ENCODE measurements around the gene DSC2. TPM values are rescaled to one million over a fixed set of nuclear protein-coding genes. Genes with fewer than 3 reads are reported as not detected.
"Not testable (repeated sequence)": the region's sequence is repeated elsewhere in the genome, so short reads cannot be mapped to it uniquely, and the experiment has no call there.

Gene DSC2
- total RNA-seq, 1 donor from 2014 or later = 48.7 TPM

DNA sequence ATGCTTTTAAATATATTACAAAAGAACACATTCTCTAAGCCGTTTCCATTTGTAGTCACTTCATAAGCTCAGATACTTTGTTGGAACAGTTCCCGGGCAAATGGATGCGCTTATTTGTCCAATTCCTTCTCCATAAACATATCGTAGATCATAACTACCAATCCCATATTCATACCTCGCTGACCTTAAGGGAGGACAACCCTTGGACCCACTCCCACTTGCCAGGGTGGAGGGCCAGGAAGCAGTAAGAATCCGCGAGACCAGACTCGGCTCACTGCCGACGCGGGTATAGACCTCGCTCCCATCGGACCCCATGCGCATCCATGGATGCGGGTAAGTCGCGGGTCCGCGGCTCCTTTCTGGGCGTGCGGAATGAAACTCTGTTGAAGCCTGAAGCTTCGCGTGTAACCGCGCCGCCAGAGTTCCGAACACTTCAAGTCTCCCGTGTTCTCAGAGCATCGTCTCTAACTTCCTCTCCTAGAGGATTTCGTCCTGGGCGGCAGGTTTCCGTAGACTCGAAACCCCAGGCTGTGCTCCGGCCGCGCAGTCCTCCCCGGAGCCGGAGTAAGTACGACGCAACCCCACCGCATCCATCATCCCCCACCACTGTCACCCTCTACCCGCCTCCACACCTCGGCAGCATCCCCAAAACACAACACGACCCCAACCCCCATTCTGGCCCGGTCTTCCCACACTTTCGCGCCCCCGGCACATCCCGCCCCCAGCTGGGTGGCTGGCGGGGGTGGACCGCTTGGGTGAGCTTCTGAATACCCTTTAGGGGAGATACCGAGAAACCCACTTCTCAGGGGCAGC, 60.7 kb downstream of the DSC2 start:
- no peak for DNase-seq (ENCODE audit: low read depth)
- no peak for FAIRE-seq
- Histone ChIP-seq H4K20me1 (ENCODE audit: insufficient read depth, low read length) (no peaks in the 10 kb centered on the region), H3K79me2 (ENCODE audit: insufficient read depth, low read length) (no peaks in the 10 kb centered on the region), H3K9me3 (ENCODE audit: insufficient read depth, low read depth, low read length) (no peaks in the 10 kb centered on the region), H3K4me2 (ENCODE audit: low read length) (peak overlapping the region; percentile 87), H3K27me3 (ENCODE audit: insufficient read depth, low read length) (peaks cover 44% of the 10 kb centered on the region), H3K4me3 (ENCODE audit: insufficient read depth, low read depth, low read length) (peak overlapping the region; percentile 58), H3K9ac (ENCODE audit: low read length) (peak overlapping the region; percentile 40), H3K27ac (ENCODE audit: low read depth, low read length) (no peak overlapping the region), H2AFZ (ENCODE audit: low read depth, low read length) (peak overlapping the region; percentile 88), H3K36me3 (ENCODE audit: insufficient read depth, low read length) (no peaks in the 10 kb centered on the region), H3K4me1 (ENCODE audit: insufficient read depth, low read length) (peaks cover 6% of the 10 kb centered on the region)
- Mint-ChIP-seq H3K36me3 (ENCODE audit: low read depth, unreplicated experiment) (no peaks in the 10 kb centered on the region), H3K4me1 (ENCODE audit: low read depth, unreplicated experiment) (peaks cover 16% of the 10 kb centered on the region), H3K9me3 (ENCODE audit: unreplicated experiment) (peaks cover 13% of the 10 kb centered on the region), H3K4me3 (ENCODE audit: unreplicated experiment) (peak overlapping the region; percentile 90), H3K27me3 (ENCODE audit: low read depth, unreplicated experiment) (peaks cover 42% of the 10 kb centered on the region), H3K27ac (ENCODE audit: unreplicated experiment) (peak overlapping the region; percentile 77)
- TF ChIP-seq EZH2 (IDR thresholded peaks at IDR 0.05; ENCODE audit: insufficient read depth, low read length) = peak; percentile 86
- TF ChIP-seq, protein P1, sequence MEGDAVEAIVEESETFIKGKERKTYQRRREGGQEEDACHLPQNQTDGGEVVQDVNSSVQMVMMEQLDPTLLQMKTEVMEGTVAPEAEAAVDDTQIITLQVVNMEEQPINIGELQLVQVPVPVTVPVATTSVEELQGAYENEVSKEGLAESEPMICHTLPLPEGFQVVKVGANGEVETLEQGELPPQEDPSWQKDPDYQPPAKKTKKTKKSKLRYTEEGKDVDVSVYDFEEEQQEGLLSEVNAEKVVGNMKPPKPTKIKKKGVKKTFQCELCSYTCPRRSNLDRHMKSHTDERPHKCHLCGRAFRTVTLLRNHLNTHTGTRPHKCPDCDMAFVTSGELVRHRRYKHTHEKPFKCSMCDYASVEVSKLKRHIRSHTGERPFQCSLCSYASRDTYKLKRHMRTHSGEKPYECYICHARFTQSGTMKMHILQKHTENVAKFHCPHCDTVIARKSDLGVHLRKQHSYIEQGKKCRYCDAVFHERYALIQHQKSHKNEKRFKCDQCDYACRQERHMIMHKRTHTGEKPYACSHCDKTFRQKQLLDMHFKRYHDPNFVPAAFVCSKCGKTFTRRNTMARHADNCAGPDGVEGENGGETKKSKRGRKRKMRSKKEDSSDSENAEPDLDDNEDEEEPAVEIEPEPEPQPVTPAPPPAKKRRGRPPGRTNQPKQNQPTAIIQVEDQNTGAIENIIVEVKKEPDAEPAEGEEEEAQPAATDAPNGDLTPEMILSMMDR (IDR thresholded peaks at IDR 0.05; ENCODE audit: insufficient read depth, low read depth, low read length) = no peak

DNA sequence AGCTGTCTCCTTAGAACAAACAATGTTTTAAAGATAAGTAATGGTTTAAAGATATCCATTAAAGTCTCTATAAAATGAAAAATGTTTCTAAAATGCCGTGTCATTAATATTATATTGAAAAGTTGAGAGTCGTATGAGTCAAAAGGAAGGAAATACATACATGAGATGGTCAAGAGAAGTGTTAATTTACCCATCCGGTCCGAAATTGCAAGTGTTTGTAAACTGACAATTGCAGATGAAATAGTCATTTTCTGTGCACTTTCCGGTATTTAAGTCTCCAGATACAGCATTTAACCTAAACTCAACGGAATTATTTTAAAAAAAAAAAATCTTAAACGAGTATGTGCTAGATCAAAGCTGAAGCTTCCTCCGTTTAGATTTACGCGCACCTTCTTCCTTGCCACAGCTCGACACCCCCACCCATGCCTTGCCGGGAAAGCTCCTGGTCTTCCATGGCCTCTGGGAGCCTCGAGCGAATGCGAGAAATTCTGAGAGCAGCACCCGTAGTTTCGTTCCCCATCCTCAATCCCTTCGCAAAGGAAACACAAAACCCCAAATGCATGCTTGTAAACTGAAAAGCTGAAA, 61.4 kb downstream of the DSC2 start:
- H3K4me1 Mint-ChIP-seq (ENCODE audit: low read depth, unreplicated experiment) = peaks cover 16% of the 10 kb centered on the region
- no peak overlapping the region for H3K27ac ChIP-seq (ENCODE audit: low read depth, low read length)
- H3K4me2 ChIP-seq (ENCODE audit: low read length) = peak overlapping the region; percentile 87
- DNase-seq (ENCODE audit: low read depth) (no peak), FAIRE-seq (no peak)
- H3K27me3 Mint-ChIP-seq (ENCODE audit: low read depth, unreplicated experiment) = peaks cover 39% of the 10 kb centered on the region
- H3K27ac Mint-ChIP-seq (ENCODE audit: unreplicated experiment) = no peak overlapping the region
- peak overlapping the region; percentile 90 for H3K4me3 Mint-ChIP-seq (ENCODE audit: unreplicated experiment)
- H3K4me3 ChIP-seq (ENCODE audit: insufficient read depth, low read depth, low read length) = peak overlapping the region; percentile 58
- no peaks in the 10 kb centered on the region for H3K36me3 ChIP-seq (ENCODE audit: insufficient read depth, low read length)
- TF ChIP-seq EZH2 (IDR thresholded peaks at IDR 0.05; ENCODE audit: insufficient read depth, low read length) = no peak
- no peaks in the 10 kb centered on the region for H3K79me2 ChIP-seq (ENCODE audit: insufficient read depth, low read length)
- H4K20me1 ChIP-seq (ENCODE audit: insufficient read depth, low read length) = no peaks in the 10 kb centered on the region
- no peaks in the 10 kb centered on the region for H3K9me3 ChIP-seq (ENCODE audit: insufficient read depth, low read depth, low read length)
- H2AFZ ChIP-seq (ENCODE audit: low read depth, low read length) = peak overlapping the region; percentile 16
- H3K4me1 ChIP-seq (ENCODE audit: insufficient read depth, low read length) = peaks cover 6% of the 10 kb centered on the region
- H3K36me3 Mint-ChIP-seq (ENCODE audit: low read depth, unreplicated experiment) = no peaks in the 10 kb centered on the region
- peak overlapping the region; percentile 40 for H3K9ac ChIP-seq (ENCODE audit: low read length)
- peaks cover 13% of the 10 kb centered on the region for H3K9me3 Mint-ChIP-seq (ENCODE audit: unreplicated experiment)
- peaks cover 44% of the 10 kb centered on the region for H3K27me3 ChIP-seq (ENCODE audit: insufficient read depth, low read length)

DNA sequence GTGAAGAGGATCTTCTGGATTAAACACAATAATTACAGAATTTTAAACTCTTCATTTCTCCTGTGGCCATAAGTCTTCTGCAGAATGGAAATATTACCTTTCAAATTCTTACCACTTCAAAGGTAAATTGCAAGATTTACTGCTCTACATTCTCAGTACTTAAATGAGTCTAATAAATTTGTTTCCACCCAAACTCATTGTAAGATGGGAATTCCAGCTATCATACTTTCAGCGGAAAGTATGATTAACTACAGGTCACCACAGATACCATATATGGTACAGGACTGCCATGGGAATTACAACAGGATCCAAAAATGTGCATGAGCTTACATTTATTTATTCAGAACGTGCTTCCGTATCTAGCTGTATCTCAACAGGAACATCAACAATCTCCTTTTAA, 62.8 kb downstream of the DSC2 start:
- DNase-seq (ENCODE audit: low read depth) (no peak), FAIRE-seq (no peak)
- H3K4me2 ChIP-seq (ENCODE audit: low read length) = no peak overlapping the region
- Mint-ChIP-seq H3K4me1 (ENCODE audit: low read depth, unreplicated experiment) (peaks cover 16% of the 10 kb centered on the region), H3K9me3 (ENCODE audit: unreplicated experiment) (peaks cover 13% of the 10 kb centered on the region), H3K27ac (ENCODE audit: unreplicated experiment) (no peak overlapping the region), H3K36me3 (ENCODE audit: low read depth, unreplicated experiment) (no peaks in the 10 kb centered on the region), H3K4me3 (ENCODE audit: unreplicated experiment) (no peak overlapping the region), H3K27me3 (ENCODE audit: low read depth, unreplicated experiment) (peaks cover 38% of the 10 kb centered on the region)
- no peaks in the 10 kb centered on the region for H3K9me3 ChIP-seq (ENCODE audit: insufficient read depth, low read depth, low read length)
- H3K79me2 ChIP-seq (ENCODE audit: insufficient read depth, low read length) = no peaks in the 10 kb centered on the region
- no peaks in the 10 kb centered on the region for H4K20me1 ChIP-seq (ENCODE audit: insufficient read depth, low read length)
- H3K27ac ChIP-seq (ENCODE audit: low read depth, low read length) = no peak overlapping the region
- H3K9ac ChIP-seq (ENCODE audit: low read length) = no peak overlapping the region
- H2AFZ ChIP-seq (ENCODE audit: low read depth, low read length) = no peak overlapping the region
- H3K36me3 ChIP-seq (ENCODE audit: insufficient read depth, low read length) = no peaks in the 10 kb centered on the region
- TF ChIP-seq, protein P1 (IDR thresholded peaks at IDR 0.05; ENCODE audit: insufficient read depth, low read depth, low read length) = no peak
- no peak for TF ChIP-seq EZH2 (IDR thresholded peaks at IDR 0.05; ENCODE audit: insufficient read depth, low read length)
- H3K4me1 ChIP-seq (ENCODE audit: insufficient read depth, low read length) = peaks cover 6% of the 10 kb centered on the region
- no peak overlapping the region for H3K4me3 ChIP-seq (ENCODE audit: insufficient read depth, low read depth, low read length)
- H3K27me3 ChIP-seq (ENCODE audit: insufficient read depth, low read length) = peaks cover 44% of the 10 kb centered on the region

DNA sequence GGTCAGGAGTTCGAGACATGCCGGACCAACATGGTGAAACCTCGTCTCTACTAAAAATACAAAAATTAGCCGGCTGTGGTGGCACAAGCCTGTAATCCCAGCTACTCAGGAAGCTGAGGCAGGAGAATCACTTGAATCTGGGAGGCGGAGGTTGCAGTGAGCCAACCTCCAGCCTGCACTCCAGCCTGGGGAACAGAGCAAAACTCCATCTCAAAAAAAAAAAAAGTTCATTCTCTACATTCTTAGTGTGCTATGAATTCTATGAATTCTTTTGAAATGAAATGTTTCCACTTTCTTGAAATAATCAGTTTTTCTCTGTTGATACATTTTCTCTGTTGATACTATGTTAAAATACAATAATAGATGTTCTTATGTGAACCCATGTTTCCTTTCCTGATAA, 64.5 kb downstream of the DSC2 start:
- H3K4me3 ChIP-seq (ENCODE audit: insufficient read depth, low read depth, low read length); H4K20me1 ChIP-seq (ENCODE audit: insufficient read depth, low read length); H3K4me1 ChIP-seq (ENCODE audit: insufficient read depth, low read length); H3K79me2 ChIP-seq (ENCODE audit: insufficient read depth, low read length); H3K4me3 Mint-ChIP-seq (ENCODE audit: unreplicated experiment); H3K4me2 ChIP-seq (ENCODE audit: low read length); H2AFZ ChIP-seq (ENCODE audit: low read depth, low read length); FAIRE-seq; H3K27ac ChIP-seq (ENCODE audit: low read depth, low read length); H3K9ac ChIP-seq (ENCODE audit: low read length); H3K9me3 Mint-ChIP-seq (ENCODE audit: unreplicated experiment); H3K36me3 Mint-ChIP-seq (ENCODE audit: low read depth, unreplicated experiment); H3K36me3 ChIP-seq (ENCODE audit: insufficient read depth, low read length); DNase-seq (ENCODE audit: low read depth); H3K9me3 ChIP-seq (ENCODE audit: insufficient read depth, low read depth, low read length): not testable (repeated sequence)
- Mint-ChIP-seq H3K27ac (ENCODE audit: unreplicated experiment) (peak overlapping the region; percentile 58), H3K27me3 (ENCODE audit: low read depth, unreplicated experiment) (peaks cover 23% of the 10 kb centered on the region), H3K4me1 (ENCODE audit: low read depth, unreplicated experiment) (peaks cover 16% of the 10 kb centered on the region)
- H3K27me3 ChIP-seq (ENCODE audit: insufficient read depth, low read length) = peaks cover 28% of the 10 kb centered on the region
